Measurements from ENCODE around the gene LSM11. TPM values are rescaled to one million over a fixed set of nuclear protein-coding genes. Genes with fewer than 3 reads are reported as not detected.
"Not testable (repeated sequence)": the region's sequence is repeated elsewhere in the genome, so short reads cannot be mapped to it uniquely, and the experiment has no call there.

LSM11 gene
- total RNA-seq: 1 to 10 TPM; 1.2 to 2.3 (median 2.0) TPM
- total RNA-seq (2013): 4.8 TPM

DNA sequence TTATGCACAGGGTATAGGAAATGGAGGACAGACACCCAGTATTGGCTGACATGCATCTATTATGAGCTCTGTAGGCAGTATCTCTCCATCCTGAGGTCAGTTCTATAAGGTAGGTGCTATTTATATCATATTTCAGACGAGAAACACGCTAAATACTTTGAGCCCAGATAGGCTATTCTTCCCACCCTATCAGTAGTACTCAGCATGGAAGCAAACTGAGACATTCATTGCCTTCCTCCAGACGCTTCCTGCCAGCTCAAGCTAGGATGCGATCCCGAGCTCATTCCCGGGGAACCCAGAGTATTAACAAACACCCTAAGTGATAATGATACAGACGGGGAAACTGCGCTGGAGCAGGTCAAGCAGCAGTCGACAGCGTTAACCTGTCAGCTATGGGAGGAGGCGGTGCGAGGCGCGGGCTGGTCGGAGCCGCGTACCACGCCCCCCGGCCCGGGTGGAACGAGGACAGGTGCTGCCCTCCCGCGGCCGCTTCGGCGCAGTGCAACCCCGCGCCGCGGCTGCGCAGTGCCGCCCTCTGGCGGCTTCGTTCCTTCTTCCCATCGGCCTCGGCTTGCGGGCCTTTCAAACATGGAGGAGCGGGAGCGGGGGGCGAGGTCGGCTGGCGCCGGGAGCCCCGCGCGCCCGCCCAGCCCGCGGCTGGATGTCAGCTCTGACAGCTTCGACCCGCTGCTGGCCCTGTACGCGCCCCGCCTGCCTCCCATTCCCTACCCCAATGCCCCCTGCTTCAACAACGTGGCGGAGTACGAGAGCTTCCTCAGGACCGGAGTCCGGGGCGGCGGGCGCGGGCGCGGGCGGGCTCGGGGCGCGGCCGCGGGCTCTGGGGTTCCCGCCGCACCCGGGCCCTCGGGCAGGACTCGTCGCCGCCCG lies at the start of gene LSM11:
LSM11 (plus strand) TSS at position 550 of the 888 bp plus-strand sequence; CDS start at position 589, 39 bp downstream.
- Mint-ChIP-seq H3K9me3 (no peaks in the 10 kb centered on the region), H3K4me3 (peak within 1 kb of the TSS; percentile 96), H3K4me1 (peaks cover 16 to 24% of the 10 kb centered on the region in 2 donors), H3K36me3 (no peaks in the 10 kb centered on the region), H3K27me3 (ENCODE audit: low read depth in 2 of 2) (no peaks in the 10 kb centered on the region), H3K27ac (peak within 1 kb of the TSS; percentile 36 to 70)
- DNase-seq (peak; percentile 93 to 94), ATAC-seq (peak; percentile 98 to 100 (median 98))
- Histone ChIP-seq H3K27ac (ENCODE audit: low read length) (no peak within 1 kb of the TSS), H3K9me3 (ENCODE audit: control insufficient read depth, insufficient read depth, low read length) (no peaks in the 10 kb centered on the region), H3K27me3 (ENCODE audit: control insufficient read depth, insufficient read depth, low read length) (no peaks in the 10 kb centered on the region), H3K4me3 (ENCODE audit: low read length) (peak within 1 kb of the TSS; percentile 49), H3K36me3 (ENCODE audit: control insufficient read depth, insufficient read depth, low read length) (no peaks in the 10 kb centered on the region), H3K4me1 (ENCODE audit: control insufficient read depth, insufficient read depth, low read length) (peaks cover 12% of the 10 kb centered on the region)
- TF ChIP-seq, protein P1, sequence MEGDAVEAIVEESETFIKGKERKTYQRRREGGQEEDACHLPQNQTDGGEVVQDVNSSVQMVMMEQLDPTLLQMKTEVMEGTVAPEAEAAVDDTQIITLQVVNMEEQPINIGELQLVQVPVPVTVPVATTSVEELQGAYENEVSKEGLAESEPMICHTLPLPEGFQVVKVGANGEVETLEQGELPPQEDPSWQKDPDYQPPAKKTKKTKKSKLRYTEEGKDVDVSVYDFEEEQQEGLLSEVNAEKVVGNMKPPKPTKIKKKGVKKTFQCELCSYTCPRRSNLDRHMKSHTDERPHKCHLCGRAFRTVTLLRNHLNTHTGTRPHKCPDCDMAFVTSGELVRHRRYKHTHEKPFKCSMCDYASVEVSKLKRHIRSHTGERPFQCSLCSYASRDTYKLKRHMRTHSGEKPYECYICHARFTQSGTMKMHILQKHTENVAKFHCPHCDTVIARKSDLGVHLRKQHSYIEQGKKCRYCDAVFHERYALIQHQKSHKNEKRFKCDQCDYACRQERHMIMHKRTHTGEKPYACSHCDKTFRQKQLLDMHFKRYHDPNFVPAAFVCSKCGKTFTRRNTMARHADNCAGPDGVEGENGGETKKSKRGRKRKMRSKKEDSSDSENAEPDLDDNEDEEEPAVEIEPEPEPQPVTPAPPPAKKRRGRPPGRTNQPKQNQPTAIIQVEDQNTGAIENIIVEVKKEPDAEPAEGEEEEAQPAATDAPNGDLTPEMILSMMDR (IDR thresholded peaks at IDR 0.05): peak; percentile 100
- intact Hi-C loops (cut with micrococcal nuclease): loop anchor here (1.0 to 5.0 kb wide), 4 partner anchors 12 to 415 kb away; partner anchors contain the start of genes C5orf52 and THG1L
- WGBS (ENCODE audit: insufficient coverage): under 1% methylated on average over 79 of the region's 79 CpGs

DNA sequence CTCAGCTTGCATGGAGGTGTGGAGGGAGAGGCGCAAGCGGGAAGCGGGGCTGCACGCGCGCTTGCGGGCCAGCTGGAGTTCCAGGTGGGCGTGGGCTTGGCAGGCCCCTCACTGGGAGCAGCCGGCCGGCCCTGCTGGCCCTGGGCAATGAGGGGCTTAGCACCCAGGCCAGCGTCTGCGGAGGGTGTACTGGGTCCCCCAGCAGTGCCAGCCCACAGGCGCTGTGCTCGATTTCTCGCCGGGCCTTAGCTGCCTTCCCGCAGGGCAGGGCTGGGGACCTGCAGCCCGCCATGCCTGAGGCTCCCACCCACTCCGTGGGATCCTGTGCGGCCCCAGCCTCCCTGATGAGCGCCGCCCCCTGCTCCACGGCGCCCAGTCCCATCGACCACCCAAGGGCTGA lies 49.7 kb upstream of the LSM11 start:
- H3K4me1 ChIP-seq (ENCODE audit: control insufficient read depth, insufficient read depth, low read length); intact Hi-C loops (cut with micrococcal nuclease); H3K27ac Mint-ChIP-seq; H3K36me3 Mint-ChIP-seq; H3K27ac ChIP-seq (ENCODE audit: low read length); H3K36me3 ChIP-seq (ENCODE audit: control insufficient read depth, insufficient read depth, low read length); H3K4me3 Mint-ChIP-seq; H3K4me1 Mint-ChIP-seq; H3K4me3 ChIP-seq (ENCODE audit: low read length); H3K9me3 Mint-ChIP-seq; H3K9me3 ChIP-seq (ENCODE audit: control insufficient read depth, insufficient read depth, low read length); DNase-seq; ATAC-seq; H3K27me3 ChIP-seq (ENCODE audit: control insufficient read depth, insufficient read depth, low read length): not testable (repeated sequence)
- 97% methylated on average over 25 of the region's 25 CpGs for WGBS (ENCODE audit: insufficient coverage)
- H3K27me3 Mint-ChIP-seq (ENCODE audit: low read depth in 2 of 2): peaks cover 12 to 16% of the 10 kb centered on the region in 2 donors

DNA sequence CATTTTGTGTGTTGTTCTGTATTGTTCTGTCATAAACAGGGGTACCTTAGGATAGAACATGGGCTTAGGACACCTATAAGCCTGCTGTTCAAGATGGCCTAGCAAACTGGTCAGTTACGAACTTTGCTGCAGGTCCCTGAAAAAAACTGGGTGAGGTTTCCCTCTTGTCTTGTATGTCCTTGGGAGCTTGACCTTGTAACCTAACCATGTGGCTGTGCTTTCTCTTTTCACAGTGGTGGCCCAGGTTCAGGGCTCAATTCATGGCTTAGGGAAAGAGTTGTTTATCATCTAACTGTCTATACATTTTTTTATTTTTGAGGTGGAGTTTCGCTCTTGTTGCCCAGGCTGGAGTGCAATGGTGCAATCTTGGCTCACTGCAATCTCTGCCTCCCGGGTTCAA lies 47.4 kb upstream of the LSM11 start:
- ATAC-seq; H3K36me3 ChIP-seq (ENCODE audit: control insufficient read depth, insufficient read depth, low read length); H3K4me1 Mint-ChIP-seq; H3K4me1 ChIP-seq (ENCODE audit: control insufficient read depth, insufficient read depth, low read length); H3K9me3 Mint-ChIP-seq; H3K36me3 Mint-ChIP-seq; H3K27ac Mint-ChIP-seq; H3K4me3 Mint-ChIP-seq; DNase-seq; H3K27me3 ChIP-seq (ENCODE audit: control insufficient read depth, insufficient read depth, low read length); H3K9me3 ChIP-seq (ENCODE audit: control insufficient read depth, insufficient read depth, low read length); H3K27ac ChIP-seq (ENCODE audit: low read length); intact Hi-C loops (cut with micrococcal nuclease); H3K4me3 ChIP-seq (ENCODE audit: low read length): not testable (repeated sequence)
- H3K27me3 Mint-ChIP-seq (ENCODE audit: low read depth in 2 of 2): peaks cover 6 to 17% of the 10 kb centered on the region in 2 donors
- 96% methylated on average over 2 of the region's 3 CpGs for WGBS (ENCODE audit: insufficient coverage)

DNA sequence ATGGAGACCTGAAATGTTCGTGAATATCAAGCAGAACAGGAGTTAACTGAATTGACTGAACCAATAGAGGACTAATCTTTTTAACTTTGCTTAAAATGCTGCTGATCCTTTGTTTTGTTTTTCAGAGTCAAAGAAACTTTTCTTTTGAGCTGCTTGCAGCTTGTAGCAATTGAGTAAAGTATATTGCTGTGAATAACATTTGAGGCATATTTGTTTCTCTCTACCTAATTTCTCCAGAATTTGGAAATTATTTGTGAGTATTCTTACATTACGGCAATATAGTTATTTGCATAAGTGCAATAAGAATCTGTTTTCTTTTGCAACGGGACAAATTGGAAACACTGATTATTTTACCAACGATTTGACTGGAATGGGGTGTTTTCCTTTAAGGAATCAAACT lies 44.8 kb upstream of the LSM11 start:
- H3K36me3 ChIP-seq (ENCODE audit: control insufficient read depth, insufficient read depth, low read length); H3K4me1 Mint-ChIP-seq; H3K27ac ChIP-seq (ENCODE audit: low read length); H3K4me1 ChIP-seq (ENCODE audit: control insufficient read depth, insufficient read depth, low read length); ATAC-seq; H3K27me3 ChIP-seq (ENCODE audit: control insufficient read depth, insufficient read depth, low read length); intact Hi-C loops (cut with micrococcal nuclease); H3K36me3 Mint-ChIP-seq; H3K27ac Mint-ChIP-seq; H3K9me3 ChIP-seq (ENCODE audit: control insufficient read depth, insufficient read depth, low read length); DNase-seq; H3K4me3 ChIP-seq (ENCODE audit: low read length); H3K9me3 Mint-ChIP-seq; H3K4me3 Mint-ChIP-seq: not testable (repeated sequence)
- WGBS (ENCODE audit: insufficient coverage): 79% methylated on average over 4 of the region's 4 CpGs
- peaks cover 9 to 14% of the 10 kb centered on the region in 2 donors for H3K27me3 Mint-ChIP-seq (ENCODE audit: low read depth in 2 of 2)

DNA sequence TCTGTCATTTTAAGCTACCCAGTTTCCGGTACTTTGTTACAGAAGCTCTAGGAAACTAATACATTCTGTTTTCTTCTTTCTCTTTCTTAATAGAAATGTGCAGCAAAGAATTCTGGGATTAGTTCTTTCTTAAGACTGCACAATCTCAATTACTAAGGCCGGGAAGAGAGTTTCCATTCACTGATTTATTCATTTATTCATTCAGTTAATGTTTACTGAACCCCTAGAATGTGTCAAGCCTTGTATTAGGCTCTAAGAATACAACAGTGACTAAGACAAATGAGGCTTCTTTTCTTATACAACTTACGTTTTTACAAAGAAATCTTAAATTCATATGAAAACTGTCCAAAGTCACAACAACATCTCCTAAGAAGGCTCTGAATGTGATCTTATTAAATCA lies 39.8 kb upstream of the LSM11 start:
- intact Hi-C loops (cut with micrococcal nuclease): no loop called here
- H3K27me3 Mint-ChIP-seq (ENCODE audit: low read depth in 2 of 2): peaks cover 14 to 24% of the 10 kb centered on the region in 2 donors
- H3K4me1 ChIP-seq (ENCODE audit: control insufficient read depth, insufficient read depth, low read length): no peaks in the 10 kb centered on the region
- H3K9me3 Mint-ChIP-seq: no peaks in the 10 kb centered on the region
- TF ChIP-seq, protein P1 (IDR thresholded peaks at IDR 0.05): no peak
- 83% methylated on average over 2 of the region's 3 CpGs for WGBS (ENCODE audit: insufficient coverage)
- no peaks in the 10 kb centered on the region for H3K4me1 Mint-ChIP-seq
- H3K36me3 Mint-ChIP-seq: no peaks in the 10 kb centered on the region
- no peak overlapping the region for H3K4me3 ChIP-seq (ENCODE audit: low read length)
- no peak for ATAC-seq
- H3K4me3 Mint-ChIP-seq: no peak overlapping the region
- no peak overlapping the region for H3K27ac Mint-ChIP-seq
- H3K27ac ChIP-seq (ENCODE audit: low read length): no peak overlapping the region
- no peak for DNase-seq
- H3K27me3 ChIP-seq (ENCODE audit: control insufficient read depth, insufficient read depth, low read length): no peaks in the 10 kb centered on the region
- no peaks in the 10 kb centered on the region for H3K9me3 ChIP-seq (ENCODE audit: control insufficient read depth, insufficient read depth, low read length)
- no peaks in the 10 kb centered on the region for H3K36me3 ChIP-seq (ENCODE audit: control insufficient read depth, insufficient read depth, low read length)
